Keratinocyte (primary cell): ENCODE results near the gene STAG3. TPM values are rescaled to one million over a fixed set of nuclear protein-coding genes. Genes with fewer than 3 reads are reported as not detected.

Source experiments
- DNase-seq: peaks from one replicate; pipeline ENCODE4 v3.0.0-alpha.2; 2011; ENCODE audit warnings: low read depth, missing footprints, low spot score
- FAIRE-seq: peaks from 2 replicates; lab custom pipeline; 2011; peaks lifted over from hg19 to GRCh38; lab: Jason Lieb, UNC
- H2AFZ ChIP-seq: 2 replicates; pipeline ENCODE4 v1.6.0; 2012; ENCODE audit warnings: low read length, control low read depth, inconsistent platforms; ENCODE audit not compliant: control insufficient read depth
- H3K27ac ChIP-seq: 2 replicates; pipeline ENCODE4 v1.5.1; 2011; ENCODE audit warnings: low read length; ENCODE audit not compliant: control insufficient read depth, insufficient read depth
- H3K27me3 ChIP-seq: 3 replicates; pipeline ENCODE4 v1.6.0; 2011; ENCODE audit warnings: low read length; ENCODE audit not compliant: control insufficient read depth, insufficient read depth; ENCODE audit errors: extremely low read depth
- H3K36me3 ChIP-seq, 2 experiments: 2 replicates in 1 of 2; 3 replicates in 1 of 2; pipeline ENCODE4 v1.5.1; 2011; ENCODE audit warnings: low read length in 2 of 2, mild to moderate bottlenecking in 1 of 2; ENCODE audit not compliant: control insufficient read depth in 2 of 2, insufficient read depth in 2 of 2; ENCODE audit errors: extremely low read depth in 1 of 2
- H3K4me1 ChIP-seq: 3 replicates; pipeline ENCODE4 v1.5.1; 2011; ENCODE audit warnings: low read length; ENCODE audit not compliant: control insufficient read depth, insufficient read depth; ENCODE audit errors: extremely low read depth
- H3K4me2 ChIP-seq: 3 replicates; pipeline ENCODE4 v1.6.0; 2011; ENCODE audit warnings: low read depth, low read length; ENCODE audit not compliant: control insufficient read depth, insufficient read depth; ENCODE audit errors: extremely low read depth
- H3K4me3 ChIP-seq, 3 experiments: fragments of 200-600 bp in 1 of 3; sonication (generic) in 1 of 3; 2 replicates in 2 of 3; 3 replicates in 1 of 3; pipeline ENCODE4 v1.5.1; 2011 to 2016; ENCODE audit warnings: low read length in 3 of 3, mild to moderate bottlenecking in 3 of 3, control low read depth in 2 of 3, inconsistent platforms in 1 of 3, low read depth in 1 of 3, mixed read lengths in 1 of 3, mixed run types in 1 of 3, moderate library complexity in 1 of 3; ENCODE audit not compliant: control insufficient read depth in 2 of 3, insufficient read depth in 2 of 3; ENCODE audit errors: extremely low read depth in 1 of 3
- H3K79me2 ChIP-seq: 2 replicates; pipeline ENCODE4 v1.6.0; 2012; ENCODE audit warnings: low read length; ENCODE audit not compliant: control insufficient read depth, insufficient read depth
- H3K9ac ChIP-seq: 3 replicates; pipeline ENCODE4 v1.6.0; 2011; ENCODE audit warnings: low read length; ENCODE audit not compliant: control insufficient read depth, insufficient read depth; ENCODE audit errors: extremely low read depth
- H3K9me1 ChIP-seq: 3 replicates; pipeline ENCODE4 v1.6.0; 2011; ENCODE audit warnings: low read length; ENCODE audit not compliant: control insufficient read depth, insufficient read depth; ENCODE audit errors: extremely low read depth
- H3K9me3 ChIP-seq: 2 replicates; pipeline ENCODE4 v1.5.1; 2012; ENCODE audit warnings: low read depth, low read length; ENCODE audit not compliant: control insufficient read depth
- H4K20me1 ChIP-seq: 3 replicates; pipeline ENCODE4 v1.6.0; 2011; ENCODE audit warnings: low read length; ENCODE audit not compliant: control insufficient read depth, insufficient read depth; ENCODE audit errors: extremely low read depth
- EZH2 ChIP-seq: IDR thresholded peaks from one replicate; pipeline ENCODE4 v1.6.1; 2012; ENCODE audit warnings: inconsistent platforms, mild to moderate bottlenecking, low read length, moderate library complexity
- dilution Hi-C: fragments of 300-500 bp; cut with MboI; formaldehyde crosslinking; loops from one replicate; pipeline ENCODE4 v1.7.0; 2020; ENCODE audit warnings: low sequenced_read_pairs; ENCODE audit not compliant: extremely low pct_ligation_motif_present
- polyA plus RNA-seq, 5 experiments: library from polyadenylated mRNA; depleted of rRNA in 3 of 5; stranded (reverse) in 3 of 5; stranded (forward) in 1 of 5; unstranded in 1 of 5; fragments of >200 nt; gene quantifications; 1 replicate in 1 of 5; 2 replicates in 3 of 5; 3 replicates in 1 of 5; pipeline versions ENCODE4 v1.2.1 to v1.2.3, GENCODE V29; 2011 to 2012; ENCODE audit warnings: missing spikeins in 2 of 5, low read depth in 1 of 5, low replicate concordance in 1 of 5
- TF ChIP-seq, protein P1 (sequence below), 3 experiments: IDR thresholded peaks in 1 of 3; conservative IDR thresholded peaks in 1 of 3; optimal IDR thresholded peaks in 1 of 3; 2 replicates in 2 of 3; 3 replicates in 1 of 3; pipeline versions ENCODE3 to v1.5.1; 2011; ENCODE audit warnings: low read length in 3 of 3, mild to moderate bottlenecking in 3 of 3, moderate library complexity in 2 of 3, control low read depth in 1 of 3, inconsistent platforms in 1 of 3; ENCODE audit not compliant: insufficient read depth in 2 of 3; ENCODE audit errors: extremely low read depth in 1 of 3

STAG3 gene
- polyA plus RNA-seq, 1 donor (not counting 4 experiments of a cell fraction or from before 2014, with no cell fraction given), result 0.28 TPM

DNA sequence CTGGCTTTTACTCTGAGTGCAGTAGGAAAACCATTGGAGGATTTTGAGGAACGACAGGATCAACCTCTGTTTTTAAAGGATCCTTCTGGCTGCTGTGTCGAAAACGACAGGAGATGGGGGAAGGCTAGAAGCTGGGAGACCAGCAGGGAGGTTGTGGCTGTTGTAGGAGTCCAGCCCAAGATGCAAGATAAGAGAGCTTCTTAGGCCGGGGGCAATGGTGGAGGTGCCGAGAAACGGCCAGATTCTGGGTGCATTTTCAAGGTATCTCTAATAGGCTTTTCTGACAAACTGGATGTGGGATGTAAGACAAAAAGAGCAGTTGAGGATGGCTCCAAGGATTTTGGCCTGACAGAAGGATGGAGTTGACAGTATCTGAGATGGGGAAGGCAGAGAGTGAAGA is 31.8 kb downstream of the STAG3 start:
- TF ChIP-seq, protein P1, sequence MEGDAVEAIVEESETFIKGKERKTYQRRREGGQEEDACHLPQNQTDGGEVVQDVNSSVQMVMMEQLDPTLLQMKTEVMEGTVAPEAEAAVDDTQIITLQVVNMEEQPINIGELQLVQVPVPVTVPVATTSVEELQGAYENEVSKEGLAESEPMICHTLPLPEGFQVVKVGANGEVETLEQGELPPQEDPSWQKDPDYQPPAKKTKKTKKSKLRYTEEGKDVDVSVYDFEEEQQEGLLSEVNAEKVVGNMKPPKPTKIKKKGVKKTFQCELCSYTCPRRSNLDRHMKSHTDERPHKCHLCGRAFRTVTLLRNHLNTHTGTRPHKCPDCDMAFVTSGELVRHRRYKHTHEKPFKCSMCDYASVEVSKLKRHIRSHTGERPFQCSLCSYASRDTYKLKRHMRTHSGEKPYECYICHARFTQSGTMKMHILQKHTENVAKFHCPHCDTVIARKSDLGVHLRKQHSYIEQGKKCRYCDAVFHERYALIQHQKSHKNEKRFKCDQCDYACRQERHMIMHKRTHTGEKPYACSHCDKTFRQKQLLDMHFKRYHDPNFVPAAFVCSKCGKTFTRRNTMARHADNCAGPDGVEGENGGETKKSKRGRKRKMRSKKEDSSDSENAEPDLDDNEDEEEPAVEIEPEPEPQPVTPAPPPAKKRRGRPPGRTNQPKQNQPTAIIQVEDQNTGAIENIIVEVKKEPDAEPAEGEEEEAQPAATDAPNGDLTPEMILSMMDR (optimal IDR thresholded peaks at IDR 0.05 in 1 of 3, IDR thresholded peaks at IDR 0.05 in 1 of 3, conservative IDR thresholded peaks at IDR 0.05 in 1 of 3; ENCODE audit: extremely low read depth in 1 of 3, insufficient read depth in 2 of 3, low read length in 3 of 3), result no peak
- no peak for TF ChIP-seq EZH2
- Histone ChIP-seq H3K36me3 (no peaks in the 10 kb centered on the region), H3K9ac (no peak overlapping the region), H3K4me3 (no peak overlapping the region), H3K27ac (no peak overlapping the region), H3K9me1 (no peaks in the 10 kb centered on the region), H3K27me3 (no peaks in the 10 kb centered on the region), H3K9me3 (no peaks in the 10 kb centered on the region), H2AFZ (no peak overlapping the region), H3K79me2 (no peaks in the 10 kb centered on the region), H3K4me1 (no peaks in the 10 kb centered on the region), H3K4me2 (no peak overlapping the region), H4K20me1 (no peaks in the 10 kb centered on the region)
- dilution Hi-C loops, result no loop called here
- DNase-seq, result no peak
- FAIRE-seq, result no peak

DNA sequence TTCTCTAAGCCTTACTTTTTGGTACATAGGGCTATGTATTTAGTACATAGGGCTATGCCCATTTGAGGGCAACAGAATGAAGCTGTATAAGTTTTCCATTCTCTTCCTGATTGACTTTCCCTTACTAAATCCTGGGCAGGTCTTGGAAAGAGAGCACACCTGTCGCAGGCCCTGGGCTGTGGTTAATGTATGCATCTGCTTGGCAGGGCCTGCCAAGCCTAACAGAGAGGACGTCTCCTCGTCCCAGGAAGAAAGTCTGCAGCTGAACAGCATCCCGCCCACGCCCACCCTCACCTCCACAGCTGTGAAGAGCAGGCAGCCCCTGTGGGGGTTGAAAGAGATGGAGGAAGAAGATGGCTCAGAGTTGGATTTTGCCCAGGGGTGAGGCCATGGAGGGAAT is 33.1 kb downstream of the STAG3 start:
- Histone ChIP-seq H3K27me3 (no peaks in the 10 kb centered on the region), H4K20me1 (no peaks in the 10 kb centered on the region), H3K9me1 (no peaks in the 10 kb centered on the region), H3K4me3 (no peak overlapping the region), H3K27ac (no peak overlapping the region), H3K9me3 (no peaks in the 10 kb centered on the region), H3K4me1 (peaks cover 2% of the 10 kb centered on the region), H3K79me2 (no peaks in the 10 kb centered on the region), H3K4me2 (no peak overlapping the region), H3K36me3 (no peaks in the 10 kb centered on the region), H3K9ac (no peak overlapping the region), H2AFZ (no peak overlapping the region)
- FAIRE-seq (no peak), DNase-seq (no peak)
- dilution Hi-C loops, result no loop called here
- TF ChIP-seq EZH2, result no peak
- TF ChIP-seq, protein P1 (optimal IDR thresholded peaks at IDR 0.05 in 1 of 3, IDR thresholded peaks at IDR 0.05 in 1 of 3, conservative IDR thresholded peaks at IDR 0.05 in 1 of 3; ENCODE audit: extremely low read depth in 1 of 3, insufficient read depth in 2 of 3, low read length in 3 of 3), result no peak
